Pulmonary artery endothelial cell (primary cell): ENCODE data around the gene TTBK1. TPM values are rescaled to one million over a fixed set of nuclear protein-coding genes. Genes with fewer than 3 reads are reported as not detected.

ENCODE experiments used
- DNase-seq: peaks from one replicate; pipeline ENCODE4 v3.0.0-alpha.2; 2011; ENCODE audit warnings: low read depth, low spot score
- total RNA-seq: library from RNA; depleted of rRNA; stranded (reverse); fragments of >200 nt; gene quantifications from 2 replicates; pipeline ENCODE4 v1.2.3, GENCODE V29; 2014

The TTBK1 gene
- total RNA-seq, 1 donor from 2014 or later = under 0.01 TPM

DNA sequence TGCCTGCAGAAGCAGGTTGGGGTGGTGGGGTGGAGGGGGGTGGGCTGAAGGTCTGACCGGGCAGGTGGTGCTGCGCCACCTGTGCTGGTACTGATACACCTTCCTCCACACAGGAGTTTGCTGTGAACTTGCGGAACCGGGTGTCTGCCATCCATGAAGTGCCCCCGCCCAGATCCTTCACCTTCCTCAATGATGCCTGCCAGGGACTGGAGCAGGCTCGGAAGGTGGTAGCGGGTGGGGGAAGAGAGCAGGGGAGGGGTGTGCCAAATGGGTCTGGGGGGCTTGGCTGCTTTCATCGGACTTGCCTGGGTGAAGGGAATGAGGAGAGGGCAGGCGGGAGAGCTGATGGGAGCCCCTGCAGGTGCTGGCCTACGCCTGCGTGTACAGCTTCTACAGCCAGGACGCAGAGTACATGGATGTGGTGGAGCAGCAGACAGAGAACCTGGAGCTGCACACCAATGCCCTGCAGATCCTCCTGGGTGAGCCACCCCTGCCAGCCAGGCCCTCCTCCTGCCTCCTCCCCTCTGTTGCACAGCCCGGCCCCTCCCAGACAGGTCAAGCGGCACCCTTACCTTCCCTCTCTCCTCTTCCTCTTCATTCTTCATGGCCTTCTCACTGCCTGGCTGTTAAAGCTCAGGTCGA is 20.7 kb upstream of the TTBK1 start:
- DNase-seq = no peak

DNA sequence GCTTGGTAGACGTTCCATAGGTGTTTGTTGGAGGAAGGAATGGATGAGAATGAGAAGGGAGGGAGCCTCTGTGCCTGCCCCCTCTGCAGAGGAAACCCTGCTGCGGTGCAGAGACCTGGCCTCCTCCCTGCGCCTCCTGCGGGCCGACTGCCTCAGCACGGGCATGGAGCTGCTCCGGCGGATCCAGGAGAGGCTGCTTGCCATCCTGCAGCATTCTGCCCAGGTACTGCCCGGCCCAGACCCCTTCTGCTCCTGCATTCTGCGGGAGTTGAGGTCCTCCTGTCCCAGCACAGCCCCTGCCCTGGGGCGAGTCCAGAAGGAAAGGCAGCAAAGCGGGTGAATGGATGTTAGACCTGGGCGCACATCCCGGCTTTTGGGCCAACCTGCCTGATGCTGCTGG is 20.1 kb upstream of the TTBK1 start:
- no peak for DNase-seq

DNA sequence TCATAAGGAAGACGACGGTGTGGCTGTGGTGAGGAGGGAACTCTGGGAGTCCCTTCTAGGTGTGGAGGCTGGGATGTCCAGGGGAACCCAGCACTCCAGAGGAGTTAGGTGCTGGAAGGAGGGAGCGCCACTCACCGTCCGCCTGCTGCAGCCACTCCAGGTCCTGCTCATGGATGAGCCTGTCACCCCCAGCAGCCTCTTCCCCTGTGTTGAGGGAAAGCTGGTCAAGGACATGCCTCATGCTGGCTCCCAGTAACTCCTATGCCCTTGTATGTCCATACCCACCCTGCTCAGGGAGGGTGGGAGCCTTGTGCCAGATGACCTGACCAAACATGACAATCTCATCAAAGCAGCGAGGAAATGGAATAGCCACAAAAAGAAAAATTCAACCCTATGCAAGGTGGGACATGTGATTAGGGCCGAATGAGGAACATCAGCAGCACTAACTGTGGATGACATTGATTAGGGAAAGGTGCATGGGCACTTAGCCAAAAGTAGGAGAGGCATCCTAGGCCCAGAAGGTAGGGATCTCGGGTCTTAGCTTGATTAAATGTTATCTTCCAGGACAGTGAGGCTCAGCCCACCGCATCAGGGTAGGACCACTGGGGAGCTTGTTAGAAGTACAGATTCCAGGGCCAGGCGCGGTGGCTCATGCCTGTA is 17.0 kb upstream of the TTBK1 start:
- no peak for DNase-seq

DNA sequence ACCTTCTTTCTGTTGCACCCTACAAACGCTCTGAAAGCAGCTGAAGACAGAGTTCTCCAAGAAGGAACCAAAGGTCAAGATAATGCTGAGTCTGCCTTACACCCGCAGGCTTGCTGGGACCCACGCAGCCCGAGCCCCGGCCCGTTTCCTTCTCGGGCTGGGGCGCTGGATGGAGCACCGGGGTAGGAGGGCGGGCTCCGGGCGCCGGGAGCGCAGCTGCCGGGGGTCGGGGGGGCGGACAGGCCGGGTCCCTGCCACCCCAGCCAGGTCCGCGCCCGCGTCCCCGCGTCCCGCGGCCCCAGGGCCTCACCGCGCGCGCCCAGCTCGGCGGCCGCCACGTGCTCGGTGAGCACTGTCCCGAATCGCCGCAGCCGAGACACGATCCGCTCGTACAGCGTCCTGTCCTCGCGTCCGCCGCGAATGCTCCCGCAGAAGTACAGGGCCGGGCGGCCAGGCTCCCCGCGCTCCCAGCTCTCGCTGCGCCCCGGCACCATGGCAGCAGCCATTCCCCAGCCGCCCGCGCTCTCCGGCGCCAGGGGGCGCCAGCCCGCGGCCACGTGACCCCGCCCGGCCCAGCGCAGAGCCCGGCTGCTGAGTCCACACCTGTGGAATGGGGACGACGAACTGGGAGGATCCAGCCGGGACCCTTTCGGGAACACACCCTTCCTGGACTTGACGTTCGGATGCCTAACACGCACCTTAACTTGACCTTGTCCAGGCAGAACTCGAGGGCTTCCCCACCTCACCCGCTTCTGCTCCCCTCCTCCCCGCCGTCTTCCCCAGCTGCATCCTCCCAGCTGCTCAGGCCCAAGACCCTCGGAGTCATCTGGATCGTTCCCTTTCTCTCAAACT is 14.1 kb upstream of the TTBK1 start, which contains the start of gene DNPH1:
Gene DNPH1, minus strand, starts transcription at position 531 of the 852 bp plus-strand sequence. Its CDS starts 25 bp downstream, at position 506.
- no peak for DNase-seq

DNA sequence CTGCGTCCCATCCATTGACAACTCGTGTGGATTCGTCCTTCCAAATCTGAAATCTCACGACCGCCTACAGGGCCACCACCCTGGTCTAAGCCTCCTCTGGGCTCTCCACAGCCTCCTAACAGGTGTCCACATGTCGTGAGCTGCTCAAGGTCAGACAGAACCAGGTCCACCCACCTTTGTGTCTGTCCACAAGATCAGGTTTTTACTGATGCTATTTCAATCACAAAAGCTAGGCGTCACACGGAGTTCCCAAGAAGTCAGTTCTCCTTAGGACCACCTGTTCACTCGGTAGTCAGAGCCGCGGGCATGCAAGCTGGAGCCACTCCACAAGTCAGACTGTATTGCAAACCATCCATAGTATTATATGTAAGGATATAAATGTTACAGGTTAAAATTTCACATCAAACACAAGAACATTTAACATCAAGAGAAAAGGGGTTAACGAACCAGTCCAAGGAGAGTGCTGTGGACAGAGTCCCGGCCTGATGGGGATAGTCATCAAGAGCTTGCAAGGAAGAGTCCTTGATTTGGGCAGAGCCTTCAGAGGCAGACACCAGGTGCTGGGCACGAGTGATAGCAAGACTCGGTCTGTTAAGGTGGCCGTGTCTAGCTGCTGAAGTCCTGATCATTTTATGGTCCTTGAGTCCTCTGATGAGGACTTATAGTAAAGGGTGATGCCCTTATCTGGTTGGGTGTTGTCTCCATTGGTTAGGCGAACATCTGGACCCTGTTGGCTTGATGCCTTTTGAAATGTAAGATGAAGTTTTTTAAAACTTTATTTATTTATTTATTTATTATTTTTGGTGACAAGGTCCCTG is 13.3 kb upstream of the TTBK1 start:
- no peak for DNase-seq

DNA sequence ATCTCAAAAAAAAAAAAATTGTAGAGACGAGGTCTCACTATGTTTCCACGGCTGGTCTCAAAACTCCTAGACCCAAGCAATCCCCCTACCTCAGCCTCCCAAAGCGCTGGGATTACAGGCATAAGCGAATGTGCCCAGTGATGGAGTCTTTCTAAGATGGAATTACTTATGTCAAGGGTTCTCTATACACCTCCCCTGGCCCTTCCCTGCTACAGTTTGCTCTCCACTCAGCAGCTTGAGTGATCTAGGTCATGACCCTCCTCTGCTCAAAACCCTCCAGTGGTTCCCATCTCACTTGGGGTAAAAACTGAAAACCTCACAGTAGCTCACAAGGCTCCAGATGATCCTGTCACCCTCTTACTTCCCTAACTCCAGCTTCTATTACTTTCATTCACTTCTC is 12.2 kb upstream of the TTBK1 start:
- DNase-seq = no peak

DNA sequence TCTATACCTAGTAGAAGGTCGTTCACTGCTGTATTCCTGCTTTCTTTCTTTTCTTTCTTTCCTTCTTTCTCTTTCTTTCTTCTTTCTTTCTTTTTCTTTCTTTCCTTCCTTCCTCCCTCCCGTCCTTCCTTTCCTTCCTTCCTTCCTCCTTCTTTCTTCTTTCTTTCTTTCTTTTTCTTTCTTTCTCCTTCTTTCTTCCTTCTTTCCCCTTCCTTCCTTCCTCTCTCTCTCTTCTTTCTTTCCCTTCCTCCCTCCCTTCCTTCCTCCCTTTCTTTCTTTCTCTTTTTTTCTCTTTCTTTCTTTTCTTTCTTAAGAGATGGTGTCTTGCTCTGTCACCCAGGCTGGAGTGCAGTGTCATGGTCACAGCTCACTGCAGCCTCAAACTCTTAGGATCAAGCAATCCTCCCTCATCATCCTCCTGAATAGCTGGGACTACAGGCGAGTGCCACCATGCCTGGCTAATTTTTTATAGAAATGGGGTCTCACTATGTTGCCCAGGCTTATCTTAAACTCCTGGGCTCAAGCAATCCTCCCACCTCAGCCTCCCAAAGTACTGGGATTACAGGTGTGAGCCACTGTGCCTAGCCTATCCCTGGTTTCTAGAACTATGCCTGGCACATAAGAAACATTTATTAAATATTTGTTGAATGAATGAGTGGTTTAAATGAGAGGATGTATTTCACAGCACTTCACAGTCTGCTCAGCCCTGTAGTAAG is 11.4 kb upstream of the TTBK1 start:
- no peak for DNase-seq

DNA sequence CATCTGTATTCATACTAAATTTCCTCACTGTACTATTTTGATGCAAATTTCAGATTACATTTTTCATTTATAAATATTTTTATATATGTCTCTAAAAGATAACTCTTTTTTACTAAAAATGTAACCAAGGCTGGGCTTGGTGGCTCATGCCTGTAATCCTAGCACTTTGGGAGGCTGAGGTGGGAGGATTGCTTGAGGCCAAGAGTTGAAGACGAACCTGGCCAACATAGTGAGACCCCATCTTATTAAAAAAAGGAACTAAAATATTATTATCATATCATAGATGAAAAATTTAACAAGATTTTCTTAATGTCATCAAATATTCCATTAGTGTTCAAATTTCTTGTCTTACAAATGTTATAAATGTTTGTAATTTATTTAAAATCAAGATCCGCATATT is 7.4 kb upstream of the TTBK1 start:
- DNase-seq = no peak

DNA sequence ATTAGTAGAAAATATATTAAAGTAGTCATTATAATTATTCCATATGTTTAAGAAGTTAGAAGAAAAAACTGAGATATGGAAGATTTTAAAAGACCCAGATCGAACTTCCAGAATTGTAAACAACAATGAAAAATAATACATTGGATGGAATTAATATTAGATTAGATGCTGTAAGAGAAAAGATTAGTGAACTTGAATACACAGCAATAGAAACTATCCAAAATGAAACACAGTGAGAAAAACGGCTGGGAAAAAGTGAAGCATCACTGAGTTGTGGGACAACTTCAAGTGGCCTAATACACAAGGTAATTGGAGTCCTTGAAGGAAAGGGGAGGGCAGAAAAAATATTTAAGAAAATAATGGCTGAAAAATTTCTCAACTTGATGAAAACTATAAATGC is 4.2 kb upstream of the TTBK1 start:
- no peak for DNase-seq

DNA sequence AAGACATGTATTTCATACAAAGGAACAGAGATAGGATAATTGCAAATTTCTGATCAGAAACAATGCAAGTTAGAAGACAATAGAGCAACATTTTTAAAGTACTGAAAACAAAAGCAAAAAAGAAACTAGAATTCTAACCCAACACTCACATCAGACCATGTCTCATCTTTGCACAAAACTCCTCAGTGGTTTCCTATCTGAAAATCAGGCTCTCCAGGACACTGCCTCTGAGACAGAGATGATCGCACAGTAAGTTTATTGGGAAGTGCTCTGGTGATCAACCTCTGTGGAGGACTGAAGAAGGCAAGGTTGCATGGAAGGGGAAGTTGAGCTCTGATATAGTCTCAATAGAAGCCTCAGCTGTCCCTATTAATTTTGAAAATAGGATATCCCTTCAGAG is 2.3 kb upstream of the TTBK1 start:
- no peak for DNase-seq

DNA sequence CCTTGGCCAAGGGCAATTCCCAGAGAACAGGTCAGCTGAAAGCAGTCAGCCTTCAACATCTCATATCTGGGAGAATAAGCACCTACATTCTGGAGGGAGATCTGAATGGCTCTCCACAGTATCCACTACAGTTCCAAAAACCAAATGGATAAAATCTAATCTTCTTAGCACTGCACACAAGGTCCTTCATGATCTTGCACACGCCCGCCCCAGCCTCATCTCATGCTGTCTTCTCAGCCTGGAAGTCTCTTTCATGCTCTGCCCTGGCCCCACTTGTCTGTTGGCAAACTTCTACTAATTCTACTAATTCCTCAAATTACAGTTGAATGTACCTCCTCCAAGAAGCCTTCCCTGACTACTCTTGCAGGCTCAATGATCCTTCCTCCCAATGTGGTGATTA is 1.8 kb upstream of the TTBK1 start:
- no peak for DNase-seq

DNA sequence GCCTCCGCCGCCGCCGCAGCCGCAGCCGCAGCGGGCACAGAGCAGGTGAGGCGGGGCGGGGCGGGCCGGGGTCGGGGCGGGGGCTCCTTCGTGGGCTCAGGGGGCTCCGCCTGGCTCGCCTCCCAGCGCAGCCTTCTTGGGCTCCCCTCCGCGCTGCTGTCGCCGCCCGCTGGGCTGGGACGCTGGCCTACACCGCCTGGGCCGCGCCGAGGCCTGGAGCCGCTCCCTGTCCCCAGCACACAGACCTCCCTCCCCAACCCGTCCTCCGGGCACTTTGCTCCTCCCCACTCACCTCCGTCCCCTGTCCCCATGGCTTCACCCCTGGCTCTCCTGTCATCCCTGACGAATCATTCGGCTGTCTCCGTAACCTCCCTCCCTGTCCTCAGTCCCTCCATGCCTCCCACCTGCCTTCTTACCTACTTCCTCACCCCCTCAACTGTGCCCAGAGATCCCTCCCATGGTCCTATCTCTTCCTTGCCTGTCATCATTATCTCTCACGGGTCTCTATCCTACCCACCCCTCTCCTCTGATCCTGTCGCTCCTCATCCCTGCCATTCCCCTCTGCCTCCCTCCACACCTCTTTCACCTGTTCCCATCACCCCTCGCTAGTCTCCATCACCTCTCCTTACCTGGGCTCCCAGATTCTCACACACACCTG is 512 bp downstream of the TTBK1 start:
- no peak for DNase-seq

DNA sequence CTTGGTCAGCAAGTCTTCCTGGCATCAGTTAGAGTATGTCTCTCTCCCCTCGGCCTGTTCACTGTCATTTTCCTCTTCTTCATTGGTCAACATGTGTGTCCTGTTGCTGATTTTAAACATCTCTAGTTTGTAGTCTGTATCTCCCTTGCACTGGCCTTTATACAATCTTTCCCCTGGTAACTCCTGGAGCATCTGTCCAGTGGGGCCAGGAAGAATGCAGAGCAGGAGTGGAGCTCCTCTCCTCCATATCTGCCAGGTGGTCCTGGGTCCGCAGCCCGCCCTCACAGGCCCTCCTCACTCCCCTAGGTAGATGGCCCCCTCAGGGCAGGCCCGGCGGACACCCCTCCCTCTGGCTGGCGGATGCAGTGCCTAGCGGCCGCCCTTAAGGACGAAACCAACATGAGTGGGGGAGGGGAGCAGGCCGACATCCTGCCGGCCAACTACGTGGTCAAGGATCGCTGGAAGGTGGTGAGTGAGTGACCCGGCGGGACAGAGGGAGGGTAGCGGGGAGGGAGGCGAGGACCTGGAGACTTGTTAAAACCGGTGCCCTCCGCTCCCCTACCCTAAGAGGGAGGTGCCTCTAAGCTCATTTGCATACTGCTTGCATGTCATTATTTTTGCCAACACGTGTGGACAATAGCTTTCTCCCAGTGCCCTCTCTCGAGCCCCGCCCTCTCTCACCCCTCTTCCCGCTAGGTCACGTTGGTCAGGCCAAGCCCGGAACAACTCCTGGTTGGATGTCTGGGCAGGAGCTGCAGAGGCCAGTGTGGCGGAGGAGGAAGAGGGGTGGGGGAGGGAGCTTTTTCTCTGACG is 3.2 kb downstream of the TTBK1 start:
- no peak for DNase-seq

DNA sequence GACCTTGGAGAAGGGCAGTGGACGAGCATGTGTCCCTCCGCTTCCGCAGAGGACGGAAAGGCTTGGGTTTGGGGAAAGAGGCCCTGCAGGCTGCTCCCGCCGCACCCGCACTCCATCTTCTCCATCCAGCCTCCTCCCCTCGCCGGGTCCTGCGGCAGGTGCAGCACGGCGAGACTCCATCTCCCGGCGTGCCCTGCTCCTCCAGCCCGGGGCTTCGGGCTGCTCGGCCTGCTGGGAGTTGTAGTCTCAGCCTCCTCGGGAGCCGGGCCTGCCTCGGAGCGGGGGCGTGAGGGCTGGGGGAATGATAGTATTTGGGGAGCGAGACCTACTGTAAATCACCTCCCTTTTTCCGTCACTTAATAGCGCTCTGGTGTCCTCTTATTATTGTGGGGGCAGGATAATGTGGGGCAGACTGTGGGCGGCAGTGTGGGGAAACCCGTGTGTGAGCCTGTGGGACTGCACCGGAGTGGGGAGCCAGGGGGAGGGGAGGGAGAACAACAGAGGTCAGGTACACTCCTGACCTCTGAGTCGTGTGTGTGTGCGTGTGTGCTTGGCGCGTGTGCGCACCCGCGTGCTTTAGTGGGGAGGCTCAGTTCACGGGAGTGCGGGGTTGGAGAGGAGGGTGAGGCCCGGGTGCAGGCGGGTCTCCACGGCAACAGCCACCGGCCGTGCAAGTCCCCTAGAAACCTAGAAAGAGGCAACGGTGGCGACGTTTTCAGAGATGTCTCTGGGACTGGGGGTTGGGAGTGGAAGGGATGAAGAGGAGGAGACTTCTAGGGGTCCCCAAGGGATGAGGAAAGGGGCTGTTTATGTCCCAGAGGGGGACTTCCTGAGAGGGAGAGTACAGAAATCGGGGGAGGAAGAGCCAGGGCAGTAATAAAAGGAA is 4.1 kb downstream of the TTBK1 start:
- DNase-seq = no peak

DNA sequence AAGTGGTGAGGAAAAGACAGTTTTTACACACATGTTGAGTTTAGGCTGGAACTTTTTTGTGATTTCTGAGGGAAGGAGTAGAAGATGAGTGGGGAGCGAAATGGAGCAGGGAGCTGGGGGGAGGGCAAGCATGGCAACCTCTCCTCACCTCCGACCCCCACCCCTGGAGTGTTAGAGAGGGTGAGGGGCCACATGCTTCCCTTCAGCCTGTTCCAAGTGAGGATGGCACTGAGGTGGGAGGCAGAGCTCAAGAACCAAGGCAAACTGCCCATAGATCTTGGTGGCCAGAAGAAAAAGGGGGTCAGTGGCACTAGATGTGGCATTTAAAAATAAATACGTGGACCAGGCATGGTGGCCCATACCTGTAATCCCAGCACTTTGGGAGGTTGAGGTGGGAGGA is 4.8 kb downstream of the TTBK1 start:
- DNase-seq = no peak

DNA sequence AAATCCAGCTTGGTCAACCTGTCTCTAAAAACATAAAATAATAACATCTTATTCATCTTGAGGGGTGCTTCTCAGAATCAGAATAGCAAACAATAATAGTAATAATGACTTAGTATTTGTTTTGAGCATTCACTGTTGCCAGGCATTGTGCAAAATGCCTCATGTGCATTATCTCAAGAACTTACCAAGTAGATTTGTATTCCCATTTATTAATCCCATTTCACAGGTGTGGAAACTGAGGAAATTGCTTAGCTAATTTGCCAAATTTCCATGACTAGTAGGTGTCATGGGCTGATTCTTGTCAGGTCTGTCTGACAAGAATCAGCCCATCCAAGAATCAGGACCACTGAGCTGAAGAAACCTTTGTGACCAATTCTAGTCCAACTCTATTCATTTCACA is 5.5 kb downstream of the TTBK1 start:
- DNase-seq = no peak

DNA sequence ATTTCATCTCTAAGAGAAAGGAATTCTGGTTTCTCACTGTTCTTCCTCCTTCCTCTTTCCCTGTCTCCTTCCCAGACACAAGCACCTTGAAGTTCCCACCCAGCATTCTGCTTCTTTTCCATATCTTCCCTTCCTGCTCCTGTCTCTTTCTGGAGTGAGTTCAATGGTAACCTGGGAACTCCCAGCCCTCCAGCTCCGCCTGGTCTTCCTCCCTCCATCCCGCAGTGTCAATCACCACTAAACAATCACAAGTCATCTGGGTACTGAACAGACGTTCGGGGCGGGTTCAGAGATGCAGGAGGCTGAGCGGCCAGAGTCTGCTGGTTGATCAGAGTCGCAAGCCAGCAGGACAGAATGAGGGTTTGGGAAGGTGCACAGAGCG is 7.7 kb downstream of the TTBK1 start:
- no peak for DNase-seq

DNA sequence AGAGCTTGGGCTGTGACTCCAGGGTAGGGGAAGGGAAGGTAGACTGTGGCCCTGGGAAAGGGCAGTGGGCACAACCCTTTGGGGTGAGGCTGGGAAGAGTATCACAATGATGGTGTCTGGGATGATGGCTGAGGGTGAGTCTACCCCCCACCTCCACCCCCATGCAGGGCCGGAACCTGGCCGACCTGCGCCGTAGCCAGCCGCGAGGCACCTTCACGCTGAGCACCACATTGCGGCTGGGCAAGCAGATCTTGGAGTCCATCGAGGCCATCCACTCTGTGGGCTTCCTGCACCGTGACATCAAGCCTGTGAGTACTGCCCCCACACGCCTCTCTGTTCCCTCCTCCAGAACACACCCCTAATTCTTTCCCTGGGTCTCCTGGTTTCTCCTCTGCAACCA is 10.1 kb downstream of the TTBK1 start:
- DNase-seq = no peak
